ENCODE data around the gene TMIGD1. TPM values are rescaled to one million over a fixed set of nuclear protein-coding genes. Genes with fewer than 3 reads are reported as not detected.

The TMIGD1 gene
- polyA plus RNA-seq, 1 of the 3 experiments (the other 2 are of a cell fraction), result not detected

- H3K79me2 ChIP-seq (ENCODE audit: insufficient read depth), result no peaks in the 10 kb centered on the region
- H3K27ac ChIP-seq (ENCODE audit: low read depth in 2 of 2, low read length in 1 of 2), result no peak overlapping the region
- no peaks in the 10 kb centered on the region for H3K9me2 ChIP-seq
- H3K36me3 ChIP-seq (replicated peaks in 1 of 2; ENCODE audit: control insufficient read depth in 1 of 2, insufficient read depth in 2 of 2, low read length in 1 of 2), result no peaks in the 10 kb centered on the region
- no peaks in the 10 kb centered on the region for H3K27me3 ChIP-seq (ENCODE audit: insufficient read depth)
- H3K4me3 ChIP-seq (ENCODE audit: low read depth in 2 of 2, low read length in 1 of 2), result no peak overlapping the region
- no peaks in the 10 kb centered on the region for H3K9me3 ChIP-seq
- H3K9ac ChIP-seq, result no peak overlapping the region
- H2AFZ ChIP-seq (ENCODE audit: low read depth), result no peak overlapping the region
- H3K4me1 ChIP-seq (ENCODE audit: control insufficient read depth in 1 of 2, insufficient read depth in 2 of 2, low read depth in 1 of 2, low read length in 1 of 2), result no peaks in the 10 kb centered on the region
- TF ChIP-seq FOXJ3 (CRISPR knock-in tag; IDR thresholded peaks at IDR 0.05), result no peak
- TF ChIP-seq GATA2 (CRISPR knock-in tag; IDR thresholded peaks at IDR 0.05), result no peak
- TF ChIP-seq ELF1 (IDR thresholded peaks at IDR 0.05), result no peak
- no peak for TF ChIP-seq REST (IDR thresholded peaks at IDR 0.05; ENCODE audit: low read depth, low read length)
- no peak for TF ChIP-seq FOSL2 (IDR thresholded peaks at IDR 0.05; ENCODE audit: borderline replicate concordance, low read depth)
- no peak for TF ChIP-seq EP300 (IDR thresholded peaks at IDR 0.05; ENCODE audit: borderline replicate concordance in 1 of 2, low read depth in 1 of 2, low read length in 1 of 2)
- TF ChIP-seq CTCF (IDR thresholded peaks at IDR 0.05), result no peak
- TF ChIP-seq RAD21 (IDR thresholded peaks at IDR 0.05; ENCODE audit: low read length), result no peak
- DNase-seq, result no peak
- ChIA-PET CTCF (interaction anchor here (0.9 to 1.3 kb wide), 3 partner anchors 19 to 80 kb away, joined by 3 to 4 read pairs (median 4); no protein-coding TSS in a partner anchor), POLR2A (no interaction called here)
- H3F3A ChIP-seq (replicated peaks; ENCODE audit: insufficient read depth), result no peaks in the 10 kb centered on the region
- WGBS (ENCODE audit: low lambda C conversion rate), result 70% methylated on average over 5 of the region's 5 CpGs
- H4K20me1 ChIP-seq (ENCODE audit: insufficient read depth), result no peaks in the 10 kb centered on the region
- no peak overlapping the region for H3K4me2 ChIP-seq
These were observed 24.4 kb upstream of the TMIGD1 start for GRCh38 chr17:30358055-30358760.

- Histone ChIP-seq H3F3A (replicated peaks; ENCODE audit: insufficient read depth) (no peaks in the 10 kb centered on the region), H3K9me2 (no peaks in the 10 kb centered on the region), H3K27me3 (ENCODE audit: insufficient read depth) (no peaks in the 10 kb centered on the region), H3K4me3 (ENCODE audit: low read depth in 2 of 2, low read length in 1 of 2) (no peak overlapping the region), H3K27ac (ENCODE audit: low read depth in 2 of 2, low read length in 1 of 2) (no peak overlapping the region), H2AFZ (ENCODE audit: low read depth) (no peak overlapping the region), H3K36me3 (replicated peaks in 1 of 2; ENCODE audit: control insufficient read depth in 1 of 2, insufficient read depth in 2 of 2, low read length in 1 of 2) (no peaks in the 10 kb centered on the region), H3K4me2 (no peak overlapping the region), H3K9me3 (no peaks in the 10 kb centered on the region), H3K79me2 (ENCODE audit: insufficient read depth) (no peaks in the 10 kb centered on the region), H4K20me1 (ENCODE audit: insufficient read depth) (no peaks in the 10 kb centered on the region), H3K4me1 (ENCODE audit: control insufficient read depth in 1 of 2, insufficient read depth in 2 of 2, low read depth in 1 of 2, low read length in 1 of 2) (no peaks in the 10 kb centered on the region), H3K9ac (no peak overlapping the region)
- CTCF ChIA-PET, result interaction anchor here (1.3 kb wide), 3 partner anchors 18 to 41 kb away, joined by 4 read pairs; no protein-coding TSS in a partner anchor
- TF ChIP-seq GATA2 (CRISPR knock-in tag; IDR thresholded peaks at IDR 0.05), result no peak
- TF ChIP-seq RCOR1 (IDR thresholded peaks at IDR 0.05; ENCODE audit: low read length), result no peak
- no peak for TF ChIP-seq YY1 (IDR thresholded peaks at IDR 0.05; ENCODE audit: low read depth)
- TF ChIP-seq FOXJ3 (CRISPR knock-in tag; IDR thresholded peaks at IDR 0.05), result no peak
- no peak for TF ChIP-seq ELF1 (IDR thresholded peaks at IDR 0.05)
- TF ChIP-seq SMC3 (IDR thresholded peaks at IDR 0.05; ENCODE audit: low read depth, low read length), result no peak
- no peak for TF ChIP-seq PBX3 (IDR thresholded peaks at IDR 0.05)
- no peak for TF ChIP-seq USF2 (IDR thresholded peaks at IDR 0.05; ENCODE audit: borderline replicate concordance, low read depth, low read length)
- TF ChIP-seq CHD2 (IDR thresholded peaks at IDR 0.05; ENCODE audit: low read length, partially characterized antibody), result no peak
- POLR2A ChIA-PET, result no interaction called here
- no peak for DNase-seq
These were observed 23.6 kb upstream of the TMIGD1 start for GRCh38 chr17:30357476-30357875.
